ENCODE data around the gene MAP3K4. TPM values are rescaled to one million over a fixed set of nuclear protein-coding genes. Genes with fewer than 3 reads are reported as not detected.

MAP3K4 gene
- total RNA-seq, 1 donor from 2014 or later = 47.7 TPM

DNA sequence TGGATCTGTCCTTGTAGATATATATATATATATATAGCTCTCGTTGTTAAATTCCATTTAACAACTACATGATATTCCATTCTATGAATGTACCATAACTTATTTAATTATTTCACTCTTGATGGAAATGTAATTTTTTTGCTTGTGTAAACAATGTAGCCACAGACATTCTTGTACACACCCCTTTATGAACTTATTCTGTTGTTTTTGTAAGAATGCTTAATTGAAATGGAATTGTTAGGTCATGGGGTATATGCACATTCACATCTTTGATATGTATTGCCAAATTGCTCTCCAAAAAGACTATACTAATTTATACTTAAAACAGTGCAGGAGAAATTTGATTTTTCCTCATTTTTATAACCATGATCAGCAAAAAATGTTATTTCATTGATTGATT lies 67.2 kb downstream of the MAP3K4 start:
- ATAC-seq (no peak), DNase-seq (no peak)
- Histone ChIP-seq H3K27me3 (no peaks in the 10 kb centered on the region), H3K36me3 (no peaks in the 10 kb centered on the region), H3K27ac (no peak overlapping the region), H3K9me3 (no peaks in the 10 kb centered on the region), H3K4me1 (no peaks in the 10 kb centered on the region), H3K4me3 (no peak overlapping the region)
- TF ChIP-seq, protein P1, sequence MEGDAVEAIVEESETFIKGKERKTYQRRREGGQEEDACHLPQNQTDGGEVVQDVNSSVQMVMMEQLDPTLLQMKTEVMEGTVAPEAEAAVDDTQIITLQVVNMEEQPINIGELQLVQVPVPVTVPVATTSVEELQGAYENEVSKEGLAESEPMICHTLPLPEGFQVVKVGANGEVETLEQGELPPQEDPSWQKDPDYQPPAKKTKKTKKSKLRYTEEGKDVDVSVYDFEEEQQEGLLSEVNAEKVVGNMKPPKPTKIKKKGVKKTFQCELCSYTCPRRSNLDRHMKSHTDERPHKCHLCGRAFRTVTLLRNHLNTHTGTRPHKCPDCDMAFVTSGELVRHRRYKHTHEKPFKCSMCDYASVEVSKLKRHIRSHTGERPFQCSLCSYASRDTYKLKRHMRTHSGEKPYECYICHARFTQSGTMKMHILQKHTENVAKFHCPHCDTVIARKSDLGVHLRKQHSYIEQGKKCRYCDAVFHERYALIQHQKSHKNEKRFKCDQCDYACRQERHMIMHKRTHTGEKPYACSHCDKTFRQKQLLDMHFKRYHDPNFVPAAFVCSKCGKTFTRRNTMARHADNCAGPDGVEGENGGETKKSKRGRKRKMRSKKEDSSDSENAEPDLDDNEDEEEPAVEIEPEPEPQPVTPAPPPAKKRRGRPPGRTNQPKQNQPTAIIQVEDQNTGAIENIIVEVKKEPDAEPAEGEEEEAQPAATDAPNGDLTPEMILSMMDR (IDR thresholded peaks at IDR 0.05) = no peak
- intact Hi-C loops (cut with DNase I) = no loop called here

GRCh38 chr6:161061576-161061975 lies 70.0 kb downstream of the MAP3K4 start:
- H3K27ac ChIP-seq = no peak overlapping the region
- TF ChIP-seq, protein P1 (IDR thresholded peaks at IDR 0.05) = no peak

GRCh38 chr6:161064915-161065314 lies 73.3 kb downstream of the MAP3K4 start:
- intact Hi-C loops (cut with DNase I) = no loop called here
- Histone ChIP-seq H3K36me3 (no peaks in the 10 kb centered on the region), H3K4me1 (no peaks in the 10 kb centered on the region), H3K27ac (no peak overlapping the region), H3K9me3 (no peaks in the 10 kb centered on the region), H3K27me3 (no peaks in the 10 kb centered on the region), H3K4me3 (no peak overlapping the region)
- TF ChIP-seq, protein P1 (IDR thresholded peaks at IDR 0.05) = no peak
- DNase-seq (no peak), ATAC-seq (peak; percentile 49)

More at GRCh38 chr6:161061576-161061975, 70.0 kb downstream of the MAP3K4 start:
- Histone ChIP-seq H3K27me3 (no peaks in the 10 kb centered on the region), H3K4me1 (no peaks in the 10 kb centered on the region), H3K4me3 (no peak overlapping the region), H3K9me3 (no peaks in the 10 kb centered on the region), H3K36me3 (no peaks in the 10 kb centered on the region)
- intact Hi-C loops (cut with DNase I) = no loop called here
- DNase-seq = no peak
- ATAC-seq = no peak

DNA sequence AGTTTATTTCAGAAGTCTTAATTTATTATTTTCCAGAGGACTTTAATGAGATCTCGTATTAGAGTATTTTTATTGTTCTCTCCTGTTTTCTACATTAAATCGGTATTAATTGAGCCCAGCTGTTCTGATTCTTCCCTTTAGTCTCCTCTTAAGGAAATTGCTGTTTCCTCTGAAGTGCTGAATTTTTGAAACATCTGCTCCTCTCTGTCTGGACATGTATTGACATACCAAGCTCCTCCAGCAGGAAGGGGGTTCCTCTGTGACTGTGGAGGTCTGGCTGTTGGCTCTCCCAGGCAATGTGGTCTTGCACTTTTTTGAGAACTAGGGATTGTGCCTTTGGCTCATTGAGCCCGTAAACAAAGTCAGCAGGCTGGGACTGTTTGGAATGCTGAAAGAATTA lies 74.9 kb downstream of the MAP3K4 start:
- intact Hi-C loops (cut with DNase I) = no loop called here
- ATAC-seq = no peak
- Histone ChIP-seq H3K27me3 (no peaks in the 10 kb centered on the region), H3K36me3 (peaks cover 9% of the 10 kb centered on the region), H3K4me3 (no peak overlapping the region), H3K27ac (no peak overlapping the region), H3K9me3 (no peaks in the 10 kb centered on the region), H3K4me1 (no peaks in the 10 kb centered on the region)
- TF ChIP-seq, protein P1 (IDR thresholded peaks at IDR 0.05) = no peak
- DNase-seq = no peak

DNA sequence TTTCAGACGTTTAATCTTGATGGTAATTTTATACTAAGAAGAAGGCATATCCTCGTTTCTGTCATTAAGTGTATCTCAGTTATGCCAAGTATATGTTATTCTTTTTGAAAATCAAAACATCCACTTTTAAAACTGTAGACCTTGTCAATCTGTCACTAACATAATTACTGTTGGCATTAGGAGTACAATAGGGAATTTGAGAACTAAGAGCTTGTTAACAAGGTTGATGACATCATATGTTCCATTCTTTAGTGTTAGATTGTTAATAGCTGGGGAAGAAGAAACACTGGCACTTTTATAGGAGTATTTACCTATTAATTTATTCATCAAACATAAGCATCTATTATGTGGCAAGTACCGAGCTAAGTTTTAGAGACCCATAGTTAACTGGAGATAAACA lies 76.2 kb downstream of the MAP3K4 start:
- Histone ChIP-seq H3K36me3 (peaks cover 19% of the 10 kb centered on the region), H3K4me1 (no peaks in the 10 kb centered on the region), H3K27me3 (no peaks in the 10 kb centered on the region), H3K4me3 (no peak overlapping the region), H3K27ac (no peak overlapping the region), H3K9me3 (no peaks in the 10 kb centered on the region)
- no peak for DNase-seq
- intact Hi-C loops (cut with DNase I) = no loop called here
- TF ChIP-seq, protein P1 (IDR thresholded peaks at IDR 0.05) = no peak
- no peak for ATAC-seq

DNA sequence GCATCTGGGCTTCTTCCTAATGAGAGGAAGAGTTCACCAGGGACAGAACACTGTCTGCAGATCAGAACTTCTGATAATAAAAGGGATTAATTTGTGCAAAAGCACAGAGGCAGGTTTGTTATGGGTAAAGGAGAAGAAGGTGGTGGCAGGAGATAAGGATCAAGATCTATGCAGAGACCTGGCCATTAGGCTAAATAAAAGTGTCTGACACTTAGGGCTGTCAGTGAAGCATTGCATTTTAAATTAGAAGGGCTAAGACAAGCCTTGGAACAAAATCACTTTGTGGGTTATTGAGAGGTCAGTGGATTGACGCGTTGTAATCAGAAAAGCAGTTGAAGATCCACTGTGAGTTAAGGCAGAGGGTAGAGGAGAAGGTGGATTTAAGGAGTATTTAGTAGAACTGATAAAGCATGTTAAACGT lies 76.8 kb downstream of the MAP3K4 start:
- ATAC-seq (no peak), DNase-seq (no peak)
- Histone ChIP-seq H3K4me1 (no peaks in the 10 kb centered on the region), H3K27me3 (no peaks in the 10 kb centered on the region), H3K9me3 (no peaks in the 10 kb centered on the region), H3K4me3 (no peak overlapping the region), H3K36me3 (peaks cover 19% of the 10 kb centered on the region), H3K27ac (no peak overlapping the region)
- intact Hi-C loops (cut with DNase I) = no loop called here
- TF ChIP-seq, protein P1 (IDR thresholded peaks at IDR 0.05) = no peak

All from upper lobe of right lung (tissue), 1 donor.